GM12878 (cell line): Measurements from ENCODE around the gene CEP295NL. TPM values are rescaled to one million over a fixed set of nuclear protein-coding genes. Genes with fewer than 3 reads are reported as not detected.
A peak's percentile ranks its signal among the peaks of the same experiment; 100 is the strongest.

Experiments
- ATAC-seq: fragments of 200-7000 bp; cut with Tn5 transposase; 3 replicates; pipeline ENCODE4 v1.9.1; 2020; ENCODE audit warnings: mild to moderate bottlenecking, moderate library complexity
- BruUV-seq: library from RNA; stranded (reverse); fragments of 400-500 nt; replicated peaks from 2 replicates; lab custom pipeline; 2021; lab: Mats Ljungman, UMichigan
- CTCF ChIA-PET: fragments of 300-600 bp; sonication (Branson Sonifier 250); formaldehyde crosslinking; extraction: SDS; loops from one replicate; lab custom pipeline; 2021; ENCODE audit warnings: inconsistent platforms; lab: Yijun Ruan, JAX
- POLR2A ChIA-PET: fragments of 350-600 bp; formaldehyde crosslinking; extraction: SDS; loops from one replicate; lab custom pipeline; 2021; ENCODE audit warnings: inconsistent platforms; lab: Charles Lee
- RAD21 ChIA-PET: fragments of 300-600 bp; sonication (Branson Sonifier 250); formaldehyde crosslinking; loops from one replicate; lab custom pipeline; 2023; ENCODE audit warnings: antibody characterized with exemption; ENCODE audit not compliant: unreplicated experiment; lab: Charles Lee
- SMC1A ChIA-PET: fragments of 300-600 bp; sonication (Branson Sonifier 250); formaldehyde crosslinking; loops from one replicate; lab custom pipeline; 2023; ENCODE audit not compliant: unreplicated experiment, uncharacterized antibody; lab: Charles Lee
- DNase-seq: peaks from one replicate; pipeline ENCODE4 v3.0.0-alpha.2; 2011; ENCODE audit warnings: low read depth, low spot score
- FAIRE-seq: peaks from 3 replicates; lab custom pipeline; 2011; peaks lifted over from hg19 to GRCh38; lab: Jason Lieb, UNC
- H2AFZ ChIP-seq: 2 replicates; pipeline ENCODE4 v1.6.0; 2011; ENCODE audit warnings: low read depth, low read length, control low read depth; ENCODE audit not compliant: control insufficient read depth
- H3K27ac ChIP-seq: 2 replicates; pipeline ENCODE4 v1.5.1; 2011; ENCODE audit warnings: control low read depth; ENCODE audit not compliant: control insufficient read depth, insufficient read depth
- H3K27me3 ChIP-seq, 2 experiments: replicated peaks in 1 of 2; 2 replicates each; pipeline versions ENCODE4 v1.6.0 to v1.6.1; 2011; ENCODE audit warnings: low read length in 1 of 2; ENCODE audit not compliant: control insufficient read depth in 2 of 2, insufficient read depth in 2 of 2
- H3K36me3 ChIP-seq, 2 experiments: 2 replicates each; pipeline ENCODE4 v1.5.1; 2011; ENCODE audit warnings: low read length in 1 of 2; ENCODE audit not compliant: control insufficient read depth in 2 of 2, insufficient read depth in 2 of 2
- H3K4me1 ChIP-seq: 2 replicates; pipeline ENCODE4 v1.6.1; 2011; ENCODE audit warnings: mild to moderate bottlenecking, low read length, moderate library complexity, mixed read lengths; ENCODE audit not compliant: control insufficient read depth, insufficient read depth
- H3K4me2 ChIP-seq: 2 replicates; pipeline ENCODE4 v1.6.0; 2011; ENCODE audit warnings: control low read depth; ENCODE audit not compliant: control insufficient read depth, insufficient read depth
- H3K4me3 ChIP-seq: fragments of 200-600 bp; sonication (generic); 2 replicates; pipeline ENCODE4 v1.5.1; 2016
- H3K79me2 ChIP-seq: 2 replicates; pipeline ENCODE4 v1.6.0; 2011; ENCODE audit warnings: low read length; ENCODE audit not compliant: control insufficient read depth, insufficient read depth
- H3K9ac ChIP-seq: 2 replicates; pipeline ENCODE4 v1.8.0; 2011; ENCODE audit warnings: low read length, control low read depth, mixed read lengths; ENCODE audit not compliant: control insufficient read depth, insufficient read depth
- H3K9me3 ChIP-seq: replicated peaks from 3 replicates; pipeline ENCODE4 v1.5.1; 2011; ENCODE audit warnings: mild to moderate bottlenecking, low read length; ENCODE audit not compliant: control insufficient read depth, insufficient read depth
- H4K20me1 ChIP-seq: 2 replicates; pipeline ENCODE4 v1.6.0; 2011; ENCODE audit not compliant: control insufficient read depth, insufficient read depth
- BCL11A ChIP-seq: IDR thresholded peaks from 2 replicates; pipeline ENCODE4 v1.6.1; 2011; ENCODE audit warnings: low read depth, low read length
- BHLHE40 ChIP-seq, 2 experiments: fragments of 450-650 bp in 1 of 2; IDR thresholded peaks; 2 replicates each; pipeline ENCODE4 v1.6.1; 2011 to 2017; ENCODE audit warnings: low read depth in 2 of 2, borderline replicate concordance in 1 of 2, improper control_type of control experiment in 1 of 2, low read length in 1 of 2, mild to moderate bottlenecking in 1 of 2
- CHD1 ChIP-seq: IDR thresholded peaks from 2 replicates; pipeline ENCODE4 v1.6.1; 2012; ENCODE audit warnings: low read depth, low read length, improper control_type of control experiment
- CTCF ChIP-seq, 3 experiments: IDR thresholded peaks in 2 of 3; conservative IDR thresholded peaks in 1 of 3; 2 replicates each; pipeline ENCODE4 v1.5.1; 2011; ENCODE audit warnings: low read depth in 3 of 3, low read length in 3 of 3, mild to moderate bottlenecking in 3 of 3, control low read depth in 2 of 3, moderate library complexity in 2 of 3, inconsistent platforms in 1 of 3, mixed read lengths in 1 of 3; ENCODE audit not compliant: control insufficient read depth in 2 of 3, insufficient read depth in 1 of 3; ENCODE audit errors: extremely low read depth in 1 of 3
- MAX ChIP-seq: IDR thresholded peaks from 2 replicates; pipeline ENCODE4 v1.6.1; 2012; ENCODE audit warnings: low read depth, low read length, improper control_type of control experiment
- MEF2A ChIP-seq: IDR thresholded peaks from 2 replicates; pipeline ENCODE4 v1.6.1; 2011; ENCODE audit warnings: low read depth, mild to moderate bottlenecking, low read length, moderate library complexity; ENCODE audit not compliant: insufficient read depth
- MEF2B ChIP-seq: fragments of 450-650 bp; IDR thresholded peaks from 2 replicates; pipeline ENCODE4 v1.6.1; 2018; ENCODE audit warnings: mild to moderate bottlenecking, moderate library complexity; ENCODE audit not compliant: partially characterized antibody, poor library complexity, severe bottlenecking
- NR2F1 ChIP-seq: fragments of 450-650 bp; conservative IDR thresholded peaks from 2 replicates; pipeline ENCODE4 v1.6.1; 2017; ENCODE audit warnings: mild to moderate bottlenecking
- RELB ChIP-seq: fragments of 450-650 bp; IDR thresholded peaks from 2 replicates; pipeline ENCODE4 v1.6.1; 2017; ENCODE audit warnings: low read depth, mild to moderate bottlenecking, moderate library complexity
- SUZ12 ChIP-seq: fragments of 200-600 bp; sonication (generic); IDR thresholded peaks from one replicate; pipeline ENCODE4 v1.6.1; 2018; ENCODE audit warnings: antibody characterized with exemption, mild to moderate bottlenecking; ENCODE audit not compliant: unreplicated experiment
- TAF1 ChIP-seq: IDR thresholded peaks from 2 replicates; pipeline ENCODE4 v1.6.1; 2011; ENCODE audit warnings: mild to moderate bottlenecking, low read depth, low read length, borderline replicate concordance
- USF1 ChIP-seq: IDR thresholded peaks from 2 replicates; pipeline ENCODE4 v1.6.1; 2011; ENCODE audit warnings: borderline replicate concordance, low read depth, mild to moderate bottlenecking, moderate library complexity, mixed read lengths, low read length; ENCODE audit not compliant: insufficient read depth; ENCODE audit errors: extremely low read length
- ZNF592 ChIP-seq: fragments of 450-650 bp; IDR thresholded peaks from 2 replicates; pipeline ENCODE4 v1.6.1; 2017; ENCODE audit warnings: mild to moderate bottlenecking, moderate library complexity
- WGBS: methylation state at CpG from one replicate; pipeline ENCODE4 v1.1.6; 2016; ENCODE audit warnings: low lambda C conversion rate; ENCODE audit not compliant: insufficient replicate concordance, insufficient coverage; ENCODE audit errors: missing lambda C conversion rate; 5-methylcytosine and 5-hydroxymethylcytosine counted together
- in situ Hi-C: fragments of 300-500 bp; cut with MboI; formaldehyde crosslinking; loops from 9 replicates; pipeline ENCODE4 v1.14.3; 2018; ENCODE audit warnings: mixed read lengths
- intact Hi-C: fragments of 100-400 bp; cut with micrococcal nuclease; formaldehyde crosslinking; loops from one replicate; pipeline ENCODE4 v1.14.2; 2022; ENCODE audit not compliant: unreplicated experiment
- polyA plus RNA-seq, 11 experiments: library from polyadenylated mRNA; depleted of rRNA in 4 of 11; unstranded in 6 of 11; stranded (reverse) in 5 of 11; fragments of >200 nt; fragmentation: Nextera tagmentation in 4 of 11; fragmentation: Illumina TruSeq in 1 of 11; extraction: Ambion mirVana in 4 of 11; extraction: Trizol in 1 of 11; gene quantifications; 1 replicate in 1 of 11; 2 replicates in 10 of 11; pipeline versions ENCODE4 v1.2.1 to v1.2.3, GENCODE V29; 2011 to 2016; ENCODE audit warnings: inconsistent platforms in 2 of 11, missing spikeins in 2 of 11, low read depth in 1 of 11
- total RNA-seq, 4 experiments: library from RNA; depleted of rRNA in 3 of 4; stranded (reverse); fragments of >200 nt in 3 of 4; fragmentation: Illumina TruSeq in 1 of 4; extraction: Trizol in 1 of 4; gene quantifications; 2 replicates each; pipeline versions ENCODE4 v1.2.1 to v1.2.3, GENCODE V29; 2013 to 2021

Gene CEP295NL
- total and polyA plus RNA-seq, 10 of the 15 experiments (the other 5 are each of a cell fraction or from before 2014, with no cell fraction given) = not detected

- no peak for FAIRE-seq
- no peaks in the 10 kb centered on the region for H3K9me3 ChIP-seq
- in situ Hi-C loops (no loop called here), intact Hi-C loops (no loop called here)
- H3K4me1 ChIP-seq = peaks cover 25% of the 10 kb centered on the region
- H3K27me3 ChIP-seq = no peaks in the 10 kb centered on the region; a peak in 1 of 4 replicates
- H3K36me3 ChIP-seq = no peaks in the 10 kb centered on the region
- peak overlapping the region; percentile 25; the same call in 1 of the 2 replicates for H3K27ac ChIP-seq
- POLR2A ChIA-PET = no interaction called here
- no peaks in the 10 kb centered on the region for H3K79me2 ChIP-seq
- RAD21 ChIA-PET = no interaction called here
- no peaks in the 10 kb centered on the region for H4K20me1 ChIP-seq
- no peak overlapping the region for H3K9ac ChIP-seq
- peak; percentile 31 for DNase-seq
- ATAC-seq = peak; percentile 92
- no peak overlapping the region for H3K4me3 ChIP-seq
- peak overlapping the region; percentile 23; the same call in 1 of the 2 replicates for H2AFZ ChIP-seq
- CTCF ChIA-PET = interaction anchor here (0.7 to 1.4 kb wide), 3 partner anchors 15 to 82 kb away, joined by 3 to 4 read pairs (median 4); no protein-coding TSS in a partner anchor
- SMC1A ChIA-PET = interaction anchor here (0.7 kb wide), 1 partner anchor 24 kb away, joined by 3 read pairs; no protein-coding TSS in a partner anchor
- peak overlapping the region; percentile 86 for H3K4me2 ChIP-seq
- WGBS = 2% methylated on average over 8 of the region's 8 CpGs
- BruUV-seq = no TSS peak
- TF ChIP-seq MEF2A (peak; percentile 75; the same call in 1 of the 2 replicates), RELB (0 out of 2 replicates have a peak, but pooled peaks have one; percentile 31), CHD1 (no peak), CTCF (IDR thresholded peaks at IDR 0.05 in 2 of 3, conservative IDR thresholded peaks at IDR 0.05 in 1 of 3; ENCODE audit: control insufficient read depth in 2 of 3, extremely low read depth in 1 of 3, insufficient read depth in 1 of 3, low read depth in 3 of 3, low read length in 3 of 3) (no peak), BHLHE40 (IDR thresholded peaks at IDR 0.05; ENCODE audit: borderline replicate concordance in 1 of 2, low read depth in 2 of 2, low read length in 1 of 2) (peak; percentile 70 to 73), TAF1 (no peak), SUZ12 (no peak), NR2F1 (0 out of 2 replicates have a peak, but pooled peaks have one; percentile 38), USF1 (no peak), MEF2B (peak; percentile 85), MAX (0 out of 2 replicates have a peak, but pooled peaks have one; percentile 7), BCL11A (no peak), ZNF592 (no peak)
Observed at GRCh38 chr17:78889531-78889930, 13.5 kb downstream of the CEP295NL start.
